ENCODE results near the gene TUT4. TPM values are rescaled to one million over a fixed set of nuclear protein-coding genes. Genes with fewer than 3 reads are reported as not detected.

TUT4 gene
- polyA plus RNA-seq, 2 donors = 14.5 to 15.4 TPM

Other genes with a start within 250 kb of the TUT4 start
- 10 to 100 TPM; 12.5 to 16.5 TPM for gene CC2D1B, start 186.9 kb downstream of the TUT4 start, polyA plus RNA-seq
- 1 to 10 TPM in 1 of 2 donors, under 1 TPM in 1; 0.96 to 3.6 TPM for gene ORC1, start 148.7 kb downstream of the TUT4 start, polyA plus RNA-seq
- 10 to 100 TPM; 10.4 to 21.5 TPM for gene PRPF38A, start 148.5 kb downstream of the TUT4 start, polyA plus RNA-seq
- 1 to 10 TPM; 2.4 to 3.8 TPM for gene GPX7, start 49.3 kb upstream of the TUT4 start, polyA plus RNA-seq
- gene SHISAL2A, start 80.1 kb upstream of the TUT4 start, polyA plus RNA-seq = under 1 TPM; 0.16 to 0.20 TPM
- gene COA7, start 145.3 kb upstream of the TUT4 start, polyA plus RNA-seq = 1 to 10 TPM; 4.0 to 8.3 TPM
- gene ZYG11B, start 173.4 kb upstream of the TUT4 start, polyA plus RNA-seq = 1 to 10 TPM; 3.4 TPM

Data from esophagus (tissue), 2 donors.